Bronchial epithelial cell (primary cell): ENCODE data around the gene PAEP. TPM values are rescaled to one million over a fixed set of nuclear protein-coding genes. Genes with fewer than 3 reads are reported as not detected.

ENCODE experiments used
- DNase-seq: peaks from one replicate; pipeline ENCODE4 v3.0.0-alpha.2; 2010; ENCODE audit warnings: low read depth
- FAIRE-seq: peaks from 2 replicates; lab custom pipeline; 2011; peaks lifted over from hg19 to GRCh38; lab: Jason Lieb, UNC
- H3K27me3 ChIP-seq: 2 replicates; pipeline ENCODE4 v1.5.1; 2011; ENCODE audit warnings: low read length; ENCODE audit not compliant: control insufficient read depth, insufficient read depth
- H3K36me3 ChIP-seq: 2 replicates; pipeline ENCODE4 v1.5.1; 2011; ENCODE audit warnings: low read length; ENCODE audit not compliant: control insufficient read depth, insufficient read depth
- H3K4me3 ChIP-seq: 2 replicates; pipeline ENCODE4 v1.5.1; 2011; ENCODE audit warnings: mild to moderate bottlenecking, low read depth, low read length, control low read depth
- CTCF ChIP-seq: IDR thresholded peaks from 2 replicates; pipeline ENCODE4 v1.5.1; 2011; ENCODE audit warnings: mild to moderate bottlenecking, moderate library complexity, low read length, control low read depth, inconsistent platforms; ENCODE audit not compliant: insufficient read depth, severe bottlenecking
- total RNA-seq: library from RNA; depleted of rRNA; stranded (reverse); fragments of >200 nt; gene quantifications from 2 replicates; pipeline ENCODE4 v1.2.1, GENCODE V29; 2014

The PAEP gene
- total RNA-seq, 1 donor from 2014 or later, result not detected

DNA sequence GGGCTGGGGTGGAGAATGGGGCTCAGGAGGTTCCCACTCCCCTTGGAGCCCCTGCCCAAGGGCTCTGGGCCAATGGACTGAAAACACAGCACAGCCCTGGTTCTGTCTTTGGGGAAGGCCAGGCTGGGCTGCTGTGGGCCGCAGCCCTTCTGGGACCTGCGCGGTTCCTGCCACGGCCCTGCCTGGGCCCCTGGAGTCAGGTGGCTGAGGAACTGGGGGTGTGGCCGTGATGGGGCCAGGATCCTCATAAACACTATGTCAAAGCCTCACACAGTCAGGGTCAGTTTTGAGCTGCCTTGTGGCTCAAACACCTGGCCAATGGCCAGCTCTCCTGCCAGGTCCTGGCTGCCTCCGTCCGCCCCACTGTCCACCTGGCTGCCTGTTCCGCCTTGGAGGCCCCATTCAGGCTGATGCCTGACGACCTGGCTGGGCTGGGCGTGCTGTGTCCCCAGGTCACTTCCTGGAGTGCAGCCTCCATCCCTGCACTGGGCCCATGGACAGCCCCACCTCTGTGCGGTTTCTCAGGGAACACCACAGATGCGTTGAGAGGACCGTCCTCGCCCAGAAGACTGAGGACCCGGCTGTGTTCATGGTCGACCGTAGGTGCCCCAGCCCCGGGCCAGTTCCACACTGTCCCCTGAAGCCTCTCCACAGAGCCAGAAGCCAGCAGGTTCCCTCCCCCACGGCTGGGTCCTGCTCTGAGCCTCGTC, 27.5 kb downstream of the PAEP start:
- H3K4me3 ChIP-seq, result no peak overlapping the region
- no peaks in the 10 kb centered on the region for H3K27me3 ChIP-seq
- FAIRE-seq (peak; percentile 66), DNase-seq (no peak)
- no peaks in the 10 kb centered on the region for H3K36me3 ChIP-seq
- no peak for TF ChIP-seq CTCF

- FAIRE-seq (no peak), DNase-seq (no peak)
- H3K36me3 ChIP-seq, result no peaks in the 10 kb centered on the region
- H3K27me3 ChIP-seq, result no peaks in the 10 kb centered on the region
- H3K4me3 ChIP-seq, result no peak overlapping the region
- TF ChIP-seq CTCF, result no peak
Observed at GRCh38 chr9:135589596-135590485, 28.3 kb downstream of the PAEP start.

DNA sequence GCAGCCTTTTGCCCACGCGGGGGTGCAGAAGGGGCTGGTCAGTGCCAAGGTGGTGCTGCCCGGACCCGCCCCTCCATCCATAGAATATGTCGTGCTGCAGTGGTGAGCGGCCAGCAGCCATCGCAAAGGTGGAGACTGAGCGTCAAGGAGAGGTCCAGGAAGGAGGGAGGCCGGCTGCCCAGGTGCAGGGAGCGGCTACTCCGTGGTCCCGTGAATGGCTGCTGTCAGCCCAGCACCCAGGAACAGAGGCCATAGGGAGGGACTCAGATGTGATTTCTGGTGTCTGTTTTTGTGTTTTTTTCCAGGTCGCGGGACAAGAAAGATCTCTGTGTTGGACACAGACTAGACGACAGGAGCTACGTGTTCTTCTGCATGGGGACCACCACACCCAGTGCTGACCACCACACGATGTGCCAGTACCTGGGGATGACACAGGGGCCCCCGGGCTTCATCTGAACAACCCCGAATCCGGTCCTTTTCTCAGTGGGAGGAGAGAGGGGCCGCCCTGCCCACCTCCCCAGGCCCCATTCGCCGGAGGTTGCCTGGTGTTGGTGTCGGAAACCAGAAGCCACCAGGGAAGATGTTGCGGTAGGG, 29.0 kb downstream of the PAEP start:
- no peak overlapping the region for H3K4me3 ChIP-seq
- H3K27me3 ChIP-seq, result no peaks in the 10 kb centered on the region
- DNase-seq (no peak), FAIRE-seq (no peak)
- no peaks in the 10 kb centered on the region for H3K36me3 ChIP-seq
- TF ChIP-seq CTCF, result no peak

DNA sequence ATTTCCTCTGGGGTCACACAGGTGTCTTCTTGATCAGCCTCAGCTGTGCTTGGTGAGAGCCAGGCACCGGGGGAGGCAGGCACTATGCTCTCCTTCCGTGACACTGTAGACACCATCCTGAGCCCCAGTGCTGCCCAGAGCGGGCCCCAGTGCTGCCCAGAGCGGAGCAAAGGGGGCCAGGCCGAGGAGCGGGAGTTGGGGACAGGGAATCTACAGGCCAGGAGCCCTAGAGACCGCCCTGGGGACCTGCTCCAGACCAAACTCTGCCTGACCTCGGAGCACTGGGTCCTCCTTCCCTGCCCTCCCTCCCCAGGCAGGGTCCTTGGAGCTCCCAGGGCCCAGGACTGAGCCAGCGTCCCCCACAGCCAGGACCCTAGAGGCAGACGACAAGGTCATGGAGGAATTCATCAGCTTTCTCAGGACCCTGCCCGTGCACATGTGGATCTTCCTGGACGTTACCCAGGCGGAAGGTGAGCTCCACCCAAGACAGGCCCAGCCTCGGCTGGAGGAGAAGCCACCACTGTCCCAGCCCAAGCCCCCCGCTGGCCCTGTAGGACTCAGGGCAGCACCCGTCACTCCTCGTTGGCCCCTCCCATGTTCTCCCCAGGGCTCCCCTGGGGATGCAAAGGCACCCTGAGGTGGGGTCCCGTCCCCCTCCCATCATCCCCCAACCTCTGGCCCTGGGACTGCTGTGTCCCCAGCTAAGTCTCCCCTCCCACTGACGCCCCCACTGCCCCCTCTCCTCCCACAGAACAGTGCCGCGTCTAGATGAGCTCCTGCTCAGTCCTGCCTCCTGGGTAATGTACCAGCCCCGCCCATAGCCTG, 30.2 kb downstream of the PAEP start:
- TF ChIP-seq CTCF, result no peak
- Histone ChIP-seq H3K36me3 (no peaks in the 10 kb centered on the region), H3K4me3 (no peak overlapping the region), H3K27me3 (no peaks in the 10 kb centered on the region)
- FAIRE-seq, result no peak
- DNase-seq, result no peak

DNA sequence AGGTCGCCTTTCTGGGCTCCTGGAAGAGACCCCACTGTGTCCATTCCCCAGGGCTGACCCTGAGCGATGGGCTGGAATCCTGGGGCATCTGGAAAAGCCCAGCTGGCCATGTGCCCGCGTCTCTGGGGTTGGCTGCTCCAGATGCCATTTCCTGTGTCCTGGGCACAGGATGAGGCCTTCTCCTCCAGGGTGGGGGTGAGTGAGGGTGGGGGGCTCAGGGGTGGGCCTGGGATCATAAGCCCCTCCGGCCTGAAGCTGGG, 30.7 kb downstream of the PAEP start:
- no peak overlapping the region for H3K4me3 ChIP-seq
- DNase-seq (no peak), FAIRE-seq (no peak)
- H3K36me3 ChIP-seq, result no peaks in the 10 kb centered on the region
- no peak for TF ChIP-seq CTCF
- no peaks in the 10 kb centered on the region for H3K27me3 ChIP-seq
